ENCODE data around the gene PRXL2A.
"Not testable (repeated sequence)": the region's sequence is repeated elsewhere in the genome, so short reads cannot be mapped to it uniquely, and the experiment has no call there.

The PRXL2A gene

DNA sequence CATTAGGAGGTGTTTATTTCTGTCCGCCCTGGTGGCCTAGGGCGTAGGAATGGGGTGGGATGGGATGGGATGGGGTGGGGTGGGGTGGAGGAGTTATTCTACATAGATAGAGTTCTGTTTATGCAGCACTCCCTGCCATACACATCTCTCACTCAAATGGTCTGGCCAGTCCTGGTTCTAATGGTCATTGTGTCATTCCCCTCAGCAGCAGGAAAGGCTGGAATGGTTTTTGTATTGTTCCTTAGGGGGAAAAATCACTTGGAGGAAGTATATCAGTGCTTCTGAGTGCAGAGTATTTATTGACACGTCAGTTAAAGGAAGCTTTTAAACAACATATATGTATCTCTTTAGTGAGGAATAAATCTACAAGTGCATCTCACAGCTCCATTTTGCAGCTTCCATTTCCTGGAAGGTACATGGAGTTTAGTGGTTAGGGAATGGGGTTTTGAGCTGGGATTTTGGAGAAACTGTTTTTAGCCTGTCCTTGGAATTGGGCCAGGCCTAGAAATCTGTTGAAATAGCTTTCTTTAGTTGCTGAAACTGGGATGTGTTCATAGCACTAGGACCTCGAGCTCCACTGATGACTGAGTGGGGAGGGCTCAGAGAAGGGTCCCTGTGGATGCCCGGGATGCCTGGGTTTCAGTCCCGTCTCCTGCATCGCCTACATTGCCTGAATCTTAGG is 54.1 kb downstream of the PRXL2A start:
- no peak for DNase-seq

DNA sequence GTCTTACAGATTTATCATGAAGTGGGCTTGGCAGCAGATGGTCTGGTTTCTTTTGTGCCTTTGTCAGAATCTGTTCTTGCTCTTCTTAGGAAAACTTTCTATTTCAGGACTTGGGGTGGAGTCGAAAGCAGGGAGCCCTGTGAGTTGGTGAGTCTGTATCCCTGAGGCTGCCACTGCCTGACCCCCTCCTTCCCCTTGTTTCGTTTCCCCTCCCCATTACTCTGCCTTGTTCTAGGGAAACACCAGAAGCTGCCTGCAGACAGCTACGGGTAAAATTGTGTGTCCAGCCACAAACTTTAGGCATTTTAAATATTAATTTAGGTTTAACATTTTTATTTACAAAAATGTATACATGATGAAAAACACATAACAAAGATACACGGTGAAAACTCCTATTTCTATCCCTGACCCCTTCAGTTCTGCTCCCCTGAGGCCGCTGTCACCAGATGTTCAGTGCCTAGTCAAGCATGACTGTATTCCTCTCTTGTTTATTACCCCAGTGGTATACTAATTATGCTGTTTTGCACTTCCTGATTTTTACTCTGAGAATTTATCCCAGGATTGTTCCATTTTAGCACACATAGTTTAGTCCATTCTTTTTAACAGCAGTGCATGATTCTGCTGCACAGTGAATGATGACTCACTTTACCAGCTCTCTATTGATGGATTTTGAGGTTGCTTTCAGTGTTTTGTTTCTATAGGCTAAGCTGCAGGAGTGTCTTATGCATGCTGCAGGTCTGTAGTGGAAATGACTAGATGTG is 54.8 kb downstream of the PRXL2A start:
- no peak for DNase-seq

- DNase-seq, result no peak
Measured at GRCh38 chr10:80463868-80464267, 55.5 kb downstream of the PRXL2A start.

DNA sequence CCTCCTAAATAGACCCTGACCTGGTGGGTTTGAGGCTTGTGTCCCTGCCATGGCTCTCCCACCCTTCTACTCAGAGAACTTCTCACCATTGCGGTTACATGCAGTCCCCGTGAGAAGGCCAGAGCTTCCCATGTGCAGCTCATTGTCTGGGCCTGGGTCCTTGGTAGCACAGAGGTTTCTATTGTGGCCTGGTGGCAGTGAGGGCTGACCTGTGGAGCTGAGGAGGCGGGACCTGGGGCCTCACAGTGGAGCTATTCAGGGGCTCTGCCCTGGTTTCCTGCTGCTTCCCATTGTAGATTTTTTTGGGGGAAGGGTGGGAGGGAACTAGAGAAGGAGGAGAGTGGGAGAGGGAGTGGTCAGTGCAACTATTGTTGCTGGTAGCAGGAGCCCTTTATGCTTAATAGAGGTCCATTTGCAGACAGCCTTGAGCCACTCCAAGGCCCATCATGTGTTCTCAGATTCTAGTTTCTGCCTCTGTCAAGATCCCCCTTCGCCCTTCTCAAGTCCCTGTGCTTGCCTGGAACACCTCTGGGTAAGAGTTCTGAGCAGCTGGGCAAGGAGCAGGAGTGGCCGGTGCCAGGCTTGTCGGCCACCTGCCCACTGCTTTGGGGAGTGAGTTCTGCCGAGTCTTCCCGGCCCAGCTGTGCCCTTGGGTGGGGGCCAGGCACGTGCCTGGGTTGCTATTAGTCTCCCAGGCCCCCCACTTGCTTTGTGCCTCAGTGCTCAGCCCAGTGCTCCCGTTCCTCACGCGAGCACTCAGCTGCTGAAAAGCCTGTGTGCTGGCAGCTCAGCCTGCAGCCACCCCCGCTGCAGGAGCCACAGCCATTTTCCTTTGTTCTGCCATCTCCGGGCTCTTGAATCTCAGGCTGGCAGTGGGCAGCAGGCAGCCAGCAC is 56.5 kb downstream of the PRXL2A start:
- DNase-seq, result no peak

GRCh38 chr10:80465451-80465835 is 57.1 kb downstream of the PRXL2A start:
- DNase-seq, result no peak

- DNase-seq, result peak; percentile 65
Measured at GRCh38 chr10:80465839-80466590, 57.7 kb downstream of the PRXL2A start.

- no peak for DNase-seq
Measured at GRCh38 chr10:80466724-80467326, 58.5 kb downstream of the PRXL2A start.

GRCh38 chr10:80468002-80468401 is 59.7 kb downstream of the PRXL2A start:
- DNase-seq, result peak; percentile 70

- no peak for DNase-seq
Measured at GRCh38 chr10:80468806-80469421, 60.6 kb downstream of the PRXL2A start.

GRCh38 chr10:80470266-80470665 is 61.9 kb downstream of the PRXL2A start:
- no peak for DNase-seq

DNA sequence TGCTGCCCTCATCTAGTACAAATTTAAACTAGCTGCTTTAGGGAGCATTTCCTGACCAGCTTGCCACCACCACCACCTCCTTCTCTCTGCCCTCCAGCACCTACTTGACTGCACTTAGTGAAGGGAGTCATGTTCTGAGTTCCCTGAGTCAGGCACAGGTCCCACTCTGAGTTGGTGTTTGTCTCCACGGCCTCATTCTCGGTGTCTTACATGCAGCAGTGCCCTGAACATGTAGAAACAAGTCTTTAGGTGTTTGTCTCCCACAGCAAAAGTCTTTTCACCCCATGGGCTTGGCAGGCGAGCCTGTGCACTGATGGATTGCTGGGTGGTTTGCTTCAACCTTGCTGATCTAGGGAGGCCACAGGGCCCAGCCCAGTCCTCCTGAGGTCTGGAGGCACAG is 62.6 kb downstream of the PRXL2A start:
- no peak for DNase-seq

GRCh38 chr10:80471715-80472233 is 63.4 kb downstream of the PRXL2A start:
- DNase-seq, result no peak

DNA sequence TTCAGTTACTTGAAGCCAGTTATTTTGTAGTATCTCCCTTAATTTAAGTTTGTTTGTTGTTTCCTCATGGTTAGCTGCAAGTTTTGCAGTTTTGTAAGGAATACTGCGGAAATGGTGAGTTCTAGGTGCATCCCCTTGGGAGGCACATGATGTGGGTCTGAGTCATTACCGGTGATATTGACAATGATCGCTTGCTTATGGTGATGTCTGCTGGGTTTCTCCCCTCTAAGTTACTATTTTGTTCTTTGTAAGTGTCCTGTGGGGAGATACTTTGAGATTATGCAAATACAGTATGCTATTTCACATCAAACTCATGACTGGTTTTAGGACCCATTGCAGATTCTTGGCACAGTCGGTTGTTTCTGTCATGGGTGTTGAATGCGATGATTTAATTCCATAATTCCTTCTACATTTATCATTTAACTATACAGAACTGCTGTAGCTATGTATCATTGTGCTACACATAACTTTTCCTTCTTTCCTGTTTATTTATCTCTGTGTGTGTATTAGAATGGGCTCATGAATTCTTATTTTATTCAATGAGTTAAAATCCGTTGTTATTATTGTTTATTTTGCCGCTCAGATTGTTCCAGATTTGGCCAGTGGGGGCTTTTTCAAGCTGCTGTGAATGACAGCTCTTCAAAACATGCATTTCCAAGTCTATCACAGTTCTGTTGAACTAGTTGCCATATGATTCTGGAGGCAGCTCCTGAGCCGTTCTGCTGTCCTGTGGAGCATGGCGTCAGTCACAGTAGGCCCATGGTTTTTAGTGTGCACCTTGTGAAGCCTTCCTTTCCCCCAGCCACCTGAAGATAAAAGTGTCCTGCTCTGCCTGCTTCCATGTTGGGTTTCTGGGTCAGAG is 64.1 kb downstream of the PRXL2A start:
- peak; percentile 48 for DNase-seq

DNA sequence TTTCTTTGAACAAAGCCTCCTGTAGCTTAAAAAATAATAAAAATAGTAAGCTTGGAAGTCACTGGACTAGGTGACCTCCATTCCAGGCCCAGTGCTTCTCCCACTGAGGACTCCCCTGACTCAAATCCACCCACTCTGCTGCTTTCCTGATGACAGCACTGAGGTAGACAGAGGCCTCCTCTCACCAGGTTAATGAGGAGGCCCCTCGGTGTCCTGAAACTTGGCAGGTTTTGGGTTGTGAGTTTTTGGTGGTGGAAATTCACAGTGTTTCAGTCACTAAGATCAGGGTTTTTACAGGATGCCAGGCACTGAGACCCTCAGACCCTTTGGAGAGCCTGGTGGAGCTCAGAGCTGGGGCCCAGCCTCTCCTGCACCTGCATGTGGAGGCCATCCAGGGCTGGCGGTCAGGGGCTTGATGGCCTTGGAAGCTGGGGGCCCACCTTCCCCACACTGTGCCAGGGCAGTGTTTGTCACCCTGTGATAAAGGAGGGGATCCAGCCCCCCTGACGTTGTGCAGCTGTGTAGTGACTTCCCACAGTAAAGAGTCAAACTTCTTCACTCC is 64.8 kb downstream of the PRXL2A start:
- DNase-seq, result no peak

GRCh38 chr10:80473692-80474596 is 65.6 kb downstream of the PRXL2A start:
- DNase-seq, result no peak

DNA sequence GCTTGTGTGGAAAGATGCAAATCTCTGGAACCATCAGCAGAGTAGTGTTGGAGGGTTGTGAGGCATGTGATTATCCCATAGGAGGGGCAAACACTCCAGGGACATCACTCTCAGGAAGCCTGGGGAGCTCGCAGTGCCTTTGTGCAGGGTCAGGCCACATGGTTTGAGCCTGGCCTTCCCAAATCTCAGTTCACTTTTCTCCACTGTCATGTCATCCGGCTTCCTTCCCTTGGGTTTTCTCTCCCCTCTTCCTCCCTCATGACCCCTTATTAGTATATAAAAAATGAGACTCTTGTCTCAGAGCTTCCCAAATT is 66.2 kb downstream of the PRXL2A start:
- DNase-seq, result no peak

DNA sequence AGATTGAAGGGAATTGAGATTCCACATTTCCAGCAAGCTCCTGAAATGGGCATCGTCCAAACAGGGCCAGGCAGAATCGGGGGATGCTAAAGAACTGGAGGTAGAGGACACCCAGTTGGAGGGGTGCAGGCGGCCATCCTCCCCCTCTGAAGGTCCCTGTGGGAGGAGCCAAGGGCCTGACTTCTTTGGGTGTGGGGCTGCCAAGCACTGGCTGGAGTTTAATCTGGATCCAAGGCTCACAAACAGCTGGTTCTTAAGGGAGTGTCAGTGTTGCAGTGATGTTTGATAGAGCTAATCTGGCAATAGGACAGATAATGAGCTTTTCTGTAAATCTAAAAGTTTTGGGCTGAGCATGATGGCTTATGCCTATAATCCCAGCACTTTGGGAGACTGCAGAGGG is 66.6 kb downstream of the PRXL2A start:
- DNase-seq, result no peak

DNA sequence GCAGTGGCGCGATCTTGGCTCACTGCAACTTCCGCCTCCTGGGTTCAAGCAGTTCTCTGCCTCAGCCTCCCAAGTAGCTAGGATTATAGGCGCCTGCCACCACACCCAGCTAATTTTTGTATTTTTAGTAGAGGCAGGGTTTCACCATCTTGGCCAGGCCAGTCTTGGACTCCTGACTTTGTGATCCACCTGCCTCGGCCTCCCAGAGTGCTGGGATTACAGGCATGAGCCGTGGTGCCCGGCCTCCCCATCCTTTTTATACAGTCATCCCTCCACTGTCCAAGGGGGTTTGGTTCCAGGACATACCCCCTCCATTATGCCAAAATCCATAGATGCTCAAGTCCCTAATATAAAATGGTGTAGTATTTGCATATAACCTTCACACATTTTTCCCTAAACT is 67.3 kb downstream of the PRXL2A start:
- not testable (repeated sequence) for DNase-seq

DNA sequence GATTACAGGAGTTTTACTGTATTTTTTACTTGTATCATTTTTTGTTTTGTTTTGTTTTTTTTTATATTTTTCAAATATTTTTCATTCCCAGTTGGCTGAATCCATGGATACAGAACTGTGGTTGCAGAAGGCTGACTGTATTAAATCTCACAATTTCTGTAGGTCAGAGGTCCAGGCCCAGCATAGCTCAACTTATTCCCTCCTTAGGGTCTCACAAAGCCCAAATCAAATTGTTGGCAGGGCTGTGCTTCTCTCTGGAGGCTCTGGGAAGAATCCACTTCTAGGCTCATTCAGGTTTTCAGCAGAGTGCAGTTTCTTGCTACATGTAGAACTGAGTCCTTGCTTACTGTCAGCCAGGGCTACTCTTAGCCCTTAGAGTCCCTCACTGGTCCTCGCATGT is 68.3 kb downstream of the PRXL2A start:
- DNase-seq, result no peak
